GM12878 (cell line): ENCODE results near the gene TBCK. TPM values are rescaled to one million over a fixed set of nuclear protein-coding genes. Genes with fewer than 3 reads are reported as not detected.

ENCODE experiments used
- BACH1 ChIP-seq: fragments of 450-650 bp; IDR thresholded peaks from 2 replicates; pipeline ENCODE4 v1.6.1; 2017; ENCODE audit warnings: mild to moderate bottlenecking, borderline replicate concordance
- BCL3 ChIP-seq: IDR thresholded peaks from 2 replicates; pipeline ENCODE4 v1.6.1; 2011; ENCODE audit warnings: borderline replicate concordance, low read depth, mild to moderate bottlenecking, moderate library complexity, low read length; ENCODE audit not compliant: insufficient read depth, poor library complexity, severe bottlenecking
- BMI1 ChIP-seq: fragments of 450-650 bp; IDR thresholded peaks from 2 replicates; pipeline ENCODE4 v1.6.1; 2016; ENCODE audit warnings: mild to moderate bottlenecking, moderate library complexity, borderline replicate concordance
- CEBPZ ChIP-seq: fragments of 150-350 bp; IDR thresholded peaks from 2 replicates; pipeline ENCODE4 v1.6.1; 2016; ENCODE audit warnings: low read depth, low read length
- ETV6 ChIP-seq, 2 experiments: fragments of 450-650 bp in 1 of 2; IDR thresholded peaks in 1 of 2; conservative IDR thresholded peaks in 1 of 2; 2 replicates each; pipeline ENCODE4 v1.6.1; 2014; ENCODE audit warnings: antibody characterized with exemption in 1 of 2, borderline replicate concordance in 1 of 2, low read depth in 1 of 2, mild to moderate bottlenecking in 1 of 2, moderate library complexity in 1 of 2
- FOXK2 ChIP-seq: fragments of 450-650 bp; IDR thresholded peaks from 2 replicates; pipeline ENCODE4 v1.6.1; 2017; ENCODE audit warnings: mild to moderate bottlenecking, moderate library complexity
- GABPA ChIP-seq: IDR thresholded peaks from 2 replicates; pipeline ENCODE4 v1.6.1; 2014; ENCODE audit warnings: antibody characterized with exemption, low read depth, mild to moderate bottlenecking, inconsistent platforms
- NFYA ChIP-seq: IDR thresholded peaks from 2 replicates; pipeline ENCODE4 v1.6.1; 2011; ENCODE audit warnings: low read depth, mild to moderate bottlenecking, low read length, improper control_type of control experiment, borderline replicate concordance
- NRF1 ChIP-seq: conservative IDR thresholded peaks from 2 replicates; pipeline ENCODE4 v1.6.1; 2011; ENCODE audit warnings: mild to moderate bottlenecking, low read depth, low read length, improper control_type of control experiment
- ZBTB33 ChIP-seq: fragments of 450-650 bp; IDR thresholded peaks from 2 replicates; pipeline ENCODE4 v1.6.1; 2017; ENCODE audit warnings: mild to moderate bottlenecking
- ZNF274 ChIP-seq: IDR thresholded peaks from one replicate; pipeline ENCODE4 v1.8.0; 2011; ENCODE audit not compliant: insufficient read length, insufficient read depth
- polyA plus RNA-seq, 11 experiments: library from polyadenylated mRNA; depleted of rRNA in 4 of 11; unstranded in 6 of 11; stranded (reverse) in 5 of 11; fragments of >200 nt; fragmentation: Nextera tagmentation in 4 of 11; fragmentation: Illumina TruSeq in 1 of 11; extraction: Ambion mirVana in 4 of 11; extraction: Trizol in 1 of 11; gene quantifications; 1 replicate in 1 of 11; 2 replicates in 10 of 11; pipeline versions ENCODE4 v1.2.1 to v1.2.3, GENCODE V29; 2011 to 2016; ENCODE audit warnings: inconsistent platforms in 2 of 11, missing spikeins in 2 of 11, low read depth in 1 of 11
- total RNA-seq, 4 experiments: library from RNA; depleted of rRNA in 3 of 4; stranded (reverse); fragments of >200 nt in 3 of 4; fragmentation: Illumina TruSeq in 1 of 4; extraction: Trizol in 1 of 4; gene quantifications; 2 replicates each; pipeline versions ENCODE4 v1.2.1 to v1.2.3, GENCODE V29; 2013 to 2021

Gene TBCK
- total and polyA plus RNA-seq, 10 of the 15 experiments (the other 5 are each of a cell fraction or from before 2014, with no cell fraction given): 4.1 to 30.3 (median 20.2) TPM

GRCh38 chr4:106149026-106149425 is 167.0 kb downstream of the TBCK start (continued):
- TF ChIP-seq CEBPZ (no peak), BMI1 (no peak), ETV6 (conservative IDR thresholded peaks at IDR 0.05 in 1 of 2, IDR thresholded peaks at IDR 0.05 in 1 of 2; ENCODE audit: borderline replicate concordance in 1 of 2, low read depth in 1 of 2) (no peak), NFYA (no peak), NRF1 (no peak), BACH1 (no peak), ZNF274 (no peak), GABPA (no peak), FOXK2 (no peak), ZBTB33 (no peak), BCL3 (no peak)
